Caki2 (cell line): ENCODE data around the gene CEP57. TPM values are rescaled to one million over a fixed set of nuclear protein-coding genes. Genes with fewer than 3 reads are reported as not detected.
"Not testable (repeated sequence)": the region's sequence is repeated elsewhere in the genome, so short reads cannot be mapped to it uniquely, and the experiment has no call there.

Experiments
- DNase-seq: peaks from one replicate; pipeline ENCODE4 v3.0.0-alpha.2; 2015; ENCODE audit warnings: low read depth
- in situ Hi-C: cut with HindIII; loops from 2 replicates; pipeline ENCODE4 v1.10.0; 2016; ENCODE audit warnings: low sequenced_read_pairs, low pct_unique_long_range_greater_than_20kb, mixed read lengths
- total RNA-seq: library from RNA; depleted of rRNA; stranded (reverse); fragments of >200 nt; shearing (Covaris generic); gene quantifications from 2 replicates; pipeline ENCODE4 v1.2.3, GENCODE V29; 2014; ENCODE audit warnings: low replicate concordance

CEP57 gene
- total RNA-seq, 1 experiment from 2014 or later, result 30.2 TPM

GRCh38 chr11:95793116-95793515 is 2.8 kb downstream of the CEP57 start:
- no peak for DNase-seq
- in situ Hi-C loops, result no loop called here

DNA sequence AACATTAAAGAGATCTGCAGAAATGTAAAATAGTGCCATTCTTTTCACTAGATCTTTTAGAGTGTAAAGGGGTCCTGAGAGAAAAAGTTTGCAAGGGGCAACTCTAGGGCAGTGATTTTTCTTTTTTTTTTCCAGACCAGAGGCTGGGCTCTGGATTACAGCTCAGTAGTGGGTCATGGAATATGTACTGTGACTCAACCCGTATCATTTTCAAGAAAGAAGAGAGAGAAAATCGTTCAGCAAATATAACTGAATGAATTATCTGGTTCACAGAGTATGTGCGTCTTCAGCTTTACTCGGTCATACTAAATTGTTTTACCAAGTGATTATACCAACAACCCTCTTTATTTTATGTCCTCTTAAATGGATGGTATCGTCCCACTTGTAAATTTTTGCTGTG is 3.8 kb downstream of the CEP57 start:
- DNase-seq, result no peak
- in situ Hi-C loops, result no loop called here

DNA sequence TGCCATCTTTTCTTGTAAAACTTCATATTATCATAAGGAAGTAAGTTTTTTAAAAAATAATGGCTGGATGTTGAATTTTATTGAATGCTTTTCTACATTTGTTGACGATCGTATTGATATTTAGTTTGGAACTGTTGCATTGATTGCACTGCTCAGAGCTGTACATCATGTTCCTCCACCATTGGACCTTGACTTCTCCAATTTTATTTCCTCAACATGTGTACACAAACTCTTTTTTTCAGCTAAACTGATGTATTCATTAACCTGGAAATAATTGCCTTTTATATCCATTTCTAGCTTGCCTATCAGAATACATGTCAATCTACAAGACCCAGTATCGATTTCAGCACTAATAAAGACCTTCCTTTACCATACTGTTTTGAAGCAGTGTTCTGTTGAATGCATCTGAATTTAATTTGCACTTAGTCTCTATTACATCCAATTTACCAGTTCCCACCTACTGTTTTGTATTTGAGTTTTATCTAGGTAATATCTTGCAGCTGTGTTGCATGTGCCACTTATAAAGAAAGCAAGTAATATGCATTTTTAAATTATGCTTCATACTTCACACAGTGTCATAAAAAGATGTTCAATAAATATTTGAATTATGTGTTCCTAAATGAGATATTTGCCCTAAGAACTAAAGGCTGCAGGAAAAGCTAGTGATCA is 5.5 kb downstream of the CEP57 start:
- in situ Hi-C loops, result no loop called here

DNA sequence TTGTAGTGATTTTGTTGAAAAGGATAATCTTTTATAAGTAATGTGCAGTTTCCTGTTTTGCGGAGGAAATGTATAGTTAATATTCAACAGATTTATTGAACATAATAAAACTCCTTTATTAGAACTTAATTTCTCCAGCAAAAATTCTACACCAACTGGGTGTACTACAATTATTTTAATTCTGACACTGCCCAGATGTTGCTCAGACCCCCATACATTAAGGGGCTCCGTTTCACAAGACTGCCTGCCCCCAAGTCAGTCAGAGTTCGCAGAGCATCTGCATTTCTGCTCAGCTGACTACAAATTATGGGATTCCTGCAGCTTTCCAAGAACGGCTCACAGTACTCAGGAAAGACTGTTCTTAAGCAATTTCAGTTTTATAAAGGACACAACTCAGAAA is 6.2 kb downstream of the CEP57 start:
- no peak for DNase-seq
- in situ Hi-C loops, result no loop called here

More for the DNA sequence above, 5.5 kb downstream of the CEP57 start:
- no peak for DNase-seq

- no peak for DNase-seq
- in situ Hi-C loops, result no loop called here
These were observed 9.2 kb downstream of the CEP57 start for GRCh38 chr11:95799546-95799945.

DNA sequence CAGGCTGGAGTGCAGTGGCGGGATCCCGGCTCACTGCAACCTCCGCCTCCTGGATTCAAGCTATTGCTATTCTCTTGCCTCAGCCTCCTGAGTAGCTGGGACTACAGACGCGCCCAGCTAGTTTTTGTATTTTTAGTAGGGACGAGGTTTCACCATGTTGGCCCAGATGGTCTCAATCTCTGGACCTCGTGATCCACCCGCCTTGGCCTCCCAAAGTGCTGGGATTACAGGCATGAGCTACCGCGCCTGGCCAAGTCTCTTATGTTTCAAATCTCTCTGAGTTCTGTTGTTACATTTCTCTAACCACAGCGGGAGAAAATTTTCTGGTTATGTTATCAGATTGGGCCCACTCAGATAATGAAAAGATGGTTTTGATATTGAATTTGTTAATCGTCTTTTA is 10.1 kb downstream of the CEP57 start:
- DNase-seq, result no peak
- in situ Hi-C loops, result no loop called here

- no peak for DNase-seq
- in situ Hi-C loops, result no loop called here
These were observed 12.5 kb downstream of the CEP57 start for GRCh38 chr11:95802806-95803205.

GRCh38 chr11:95803973-95804372 is 13.7 kb downstream of the CEP57 start:
- DNase-seq, result no peak
- in situ Hi-C loops, result no loop called here

- DNase-seq, result no peak
- in situ Hi-C loops, result no loop called here
These were observed 15.6 kb downstream of the CEP57 start for GRCh38 chr11:95805869-95806268.

- in situ Hi-C loops, DNase-seq: not testable (repeated sequence)
These were observed 16.2 kb downstream of the CEP57 start for GRCh38 chr11:95806464-95806863.

DNA sequence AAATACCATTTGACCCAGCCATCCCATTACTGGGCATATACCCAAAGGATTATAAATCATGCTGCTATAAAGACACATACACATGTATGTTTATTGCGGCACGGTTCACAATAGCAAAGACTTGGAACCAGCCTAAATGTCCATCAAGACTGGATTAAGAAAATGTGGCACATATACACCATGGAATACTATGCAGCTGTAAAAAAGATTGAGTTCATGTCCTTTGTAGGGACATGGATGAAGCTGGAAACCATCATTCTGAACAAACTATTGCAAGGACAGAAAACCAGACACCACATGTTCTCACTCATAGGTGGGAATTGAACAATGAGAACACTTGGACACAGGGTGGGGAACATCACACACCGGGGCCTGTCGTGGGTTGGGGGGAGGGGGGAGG is 20.8 kb downstream of the CEP57 start:
- DNase-seq, in situ Hi-C loops: not testable (repeated sequence)

DNA sequence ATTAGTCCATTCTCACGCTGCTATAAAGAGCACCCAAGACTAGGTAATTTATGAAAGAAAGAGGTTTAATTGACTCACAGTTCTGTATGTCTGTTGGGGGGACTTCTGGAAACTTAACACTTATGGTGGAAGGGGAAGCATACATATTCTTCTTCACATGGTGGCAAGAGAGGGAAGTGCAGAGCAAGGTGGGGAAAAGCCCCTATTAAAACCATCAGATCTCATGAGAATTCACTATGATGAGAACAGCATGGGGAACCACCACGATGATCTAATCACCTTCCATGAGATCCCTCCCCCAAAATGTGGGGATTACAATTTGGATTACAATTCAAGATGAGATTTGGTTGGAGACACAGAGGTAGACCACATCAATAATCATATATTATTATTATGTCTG is 25.7 kb downstream of the CEP57 start:
- DNase-seq, result no peak
- in situ Hi-C loops, result no loop called here

DNA sequence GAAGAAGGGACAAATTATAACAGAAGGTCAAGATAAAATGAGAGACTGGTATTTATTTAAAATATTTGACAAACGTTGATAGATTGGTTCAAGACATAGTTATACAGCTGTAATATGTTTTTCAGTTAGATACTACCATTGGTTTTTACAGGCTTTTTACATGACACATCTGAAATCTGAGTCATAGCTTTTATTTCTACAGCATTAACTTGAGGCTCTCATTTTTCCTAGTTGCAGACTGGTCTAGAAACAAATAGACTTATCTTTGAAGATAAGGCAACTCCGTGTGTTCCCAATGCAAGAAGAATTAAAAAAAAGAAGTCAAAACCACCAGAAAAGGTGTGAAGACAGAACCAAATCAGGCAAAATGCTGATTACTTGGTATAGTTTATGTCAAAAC is 31.3 kb downstream of the CEP57 start:
- no peak for DNase-seq

GRCh38 chr11:95827696-95828095 is 37.4 kb downstream of the CEP57 start:
- in situ Hi-C loops, result no loop called here
- no peak for DNase-seq

More for the DNA sequence above, 31.3 kb downstream of the CEP57 start:
- in situ Hi-C loops, result no loop called here

DNA sequence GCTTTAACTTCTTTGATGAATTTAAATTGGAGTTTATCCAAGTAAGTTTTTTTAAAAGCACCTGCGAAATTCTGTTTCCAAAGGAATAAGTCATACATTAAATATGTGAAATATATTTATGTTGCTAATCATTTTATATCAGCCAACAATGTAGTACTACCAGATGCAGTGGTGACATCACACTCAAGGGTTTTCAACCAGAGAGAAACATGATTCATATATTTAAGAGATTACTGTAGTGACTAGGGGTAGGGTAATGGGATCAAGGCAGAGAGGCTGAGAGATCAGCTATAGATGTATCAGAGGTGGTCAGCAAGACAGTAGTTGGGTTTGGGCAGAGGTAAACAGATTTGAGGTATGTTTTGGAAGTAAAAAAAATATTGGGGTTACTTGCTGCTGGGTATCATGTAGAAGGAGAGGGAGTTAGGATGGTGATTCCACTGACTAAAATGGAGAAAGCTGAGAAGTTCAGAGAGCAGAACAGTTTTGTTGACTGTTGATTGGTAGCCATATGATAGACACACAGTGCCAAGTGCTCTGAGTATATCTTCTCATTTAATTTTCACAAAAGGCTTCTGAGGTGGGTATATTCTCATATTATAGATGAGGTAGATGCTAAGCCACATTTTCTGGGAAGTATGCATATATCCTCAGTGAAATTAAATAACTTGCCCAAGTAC is 39.4 kb downstream of the CEP57 start:
- in situ Hi-C loops, result no loop called here
- DNase-seq, result no peak

GRCh38 chr11:95831198-95831883 is 41.0 kb downstream of the CEP57 start:
- in situ Hi-C loops, result no loop called here
- peak; percentile 35 for DNase-seq

- no peak for DNase-seq
- in situ Hi-C loops, result no loop called here
These were observed 42.5 kb downstream of the CEP57 start for GRCh38 chr11:95832763-95833162.

- in situ Hi-C loops, result no loop called here
- no peak for DNase-seq
These were observed 43.1 kb downstream of the CEP57 start for GRCh38 chr11:95833378-95833777.

DNA sequence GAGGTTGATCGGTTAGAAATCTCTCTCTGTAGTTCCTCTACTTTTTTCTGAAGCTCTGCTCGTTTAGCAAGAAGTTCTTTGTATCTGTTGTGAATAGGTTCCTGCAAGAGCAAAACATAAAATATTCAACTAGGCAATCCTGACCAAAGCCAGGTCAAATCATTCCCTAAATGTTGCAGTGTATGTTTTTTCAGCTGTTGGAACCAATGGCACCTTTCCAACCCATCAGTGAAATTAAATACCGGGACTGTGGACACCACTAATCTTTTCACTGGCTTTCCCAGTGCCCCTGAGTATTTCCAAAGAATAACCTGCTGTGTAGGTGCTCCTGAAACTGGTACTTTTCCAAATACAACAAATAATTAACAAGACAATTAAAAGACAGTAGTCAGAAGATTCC is 45.1 kb downstream of the CEP57 start:
- in situ Hi-C loops, result no loop called here
- DNase-seq, result no peak
